GM23338 (cell line): ENCODE data around the gene PTCD2. TPM values are rescaled to one million over a fixed set of nuclear protein-coding genes. Genes with fewer than 3 reads are reported as not detected.

Experiments used
- ATAC-seq: fragments of 200-7000 bp; cut with Tn5 transposase; 3 replicates; pipeline ENCODE4 v1.9.1; 2020
- DNase-seq: peaks from one replicate; pipeline ENCODE4 v3.0.0-alpha.2; 2015; ENCODE audit warnings: low spot score
- H2AFZ ChIP-seq: fragments of 200-600 bp; sonication (generic); 2 replicates; pipeline ENCODE4 v1.8.0; 2016; ENCODE audit warnings: antibody characterized with exemption, mild to moderate bottlenecking, moderate library complexity
- H3F3A ChIP-seq: fragments of 200-600 bp; sonication (generic); replicated peaks from 2 replicates; pipeline ENCODE4 v1.8.0; 2017; ENCODE audit warnings: antibody characterized with exemption, mixed run types, low read depth
- H3K27ac ChIP-seq: fragments of 200-600 bp; sonication (generic); 2 replicates; pipeline ENCODE4 v1.6.1; 2016; ENCODE audit warnings: low read depth
- H3K27me3 ChIP-seq: fragments of 200-600 bp; sonication (generic); 2 replicates; pipeline ENCODE4 v1.8.0; 2016; ENCODE audit warnings: mild to moderate bottlenecking, mixed run types, moderate library complexity; ENCODE audit not compliant: insufficient read depth
- H3K36me3 ChIP-seq: fragments of 200-600 bp; sonication (generic); 2 replicates; pipeline ENCODE4 v1.8.0; 2016; ENCODE audit warnings: mild to moderate bottlenecking; ENCODE audit not compliant: insufficient read depth
- H3K4me1 ChIP-seq: fragments of 200-600 bp; sonication (generic); 2 replicates; pipeline ENCODE4 v1.8.0; 2016; ENCODE audit warnings: mild to moderate bottlenecking, moderate library complexity; ENCODE audit not compliant: insufficient read depth
- H3K4me2 ChIP-seq: fragments of 200-600 bp; sonication (generic); 2 replicates; pipeline ENCODE4 v1.7.1; 2017; ENCODE audit warnings: mixed run types
- H3K4me3 ChIP-seq: fragments of 200-600 bp; sonication (generic); 2 replicates; pipeline ENCODE4 v1.6.1; 2016; ENCODE audit warnings: mixed run types
- H3K79me2 ChIP-seq: fragments of 200-600 bp; sonication (generic); replicated peaks from 2 replicates; pipeline ENCODE4 v1.8.0; 2017; ENCODE audit warnings: mild to moderate bottlenecking; ENCODE audit not compliant: insufficient read depth
- H3K9me2 ChIP-seq: fragments of 200-600 bp; sonication (generic); 2 replicates; pipeline ENCODE4 v1.8.0; 2017; ENCODE audit not compliant: insufficient read depth
- H4K20me1 ChIP-seq: fragments of 200-600 bp; sonication (generic); replicated peaks from 2 replicates; pipeline ENCODE4 v1.8.0; 2017; ENCODE audit warnings: mild to moderate bottlenecking; ENCODE audit not compliant: insufficient read depth
- H3K27ac Mint-ChIP-seq: 2 replicates; pipeline ENCODE4 v1.8.0; 2020; ENCODE audit warnings: inconsistent platforms, mild to moderate bottlenecking, moderate library complexity, mixed read lengths
- H3K27me3 Mint-ChIP-seq: 3 replicates; pipeline ENCODE4 v1.8.0; 2022; ENCODE audit warnings: low read depth, mild to moderate bottlenecking, moderate library complexity, mixed read lengths, inconsistent platforms; ENCODE audit not compliant: insufficient read depth, poor library complexity
- H3K36me3 Mint-ChIP-seq: 3 replicates; pipeline ENCODE4 v1.8.0; 2021; ENCODE audit warnings: low read depth, mild to moderate bottlenecking, inconsistent platforms, moderate library complexity, mixed read lengths
- H3K4me1 Mint-ChIP-seq: 3 replicates; pipeline ENCODE4 v1.8.0; 2020; ENCODE audit warnings: mild to moderate bottlenecking, inconsistent platforms, mixed read lengths
- H3K4me3 Mint-ChIP-seq: 3 replicates; pipeline ENCODE4 v1.8.0; 2021; ENCODE audit warnings: moderate library complexity, mild to moderate bottlenecking, inconsistent platforms, mixed read lengths
- H3K9me3 Mint-ChIP-seq: 3 replicates; pipeline ENCODE4 v1.8.0; 2020; ENCODE audit warnings: moderate library complexity, mild to moderate bottlenecking, inconsistent platforms, mixed read lengths
- CTCF ChIP-seq, 2 experiments: fragments of 200-600 bp in 1 of 2; sonication (generic) in 1 of 2; conservative IDR thresholded peaks; 2 replicates each; pipeline versions ENCODE4 v1.5.1 to v1.6.1; 2016 to 2017; ENCODE audit warnings: antibody characterized with exemption in 2 of 2, low read depth in 2 of 2, mild to moderate bottlenecking in 2 of 2, moderate library complexity in 1 of 2
- EZH2 ChIP-seq: fragments of 200-600 bp; sonication (generic); IDR thresholded peaks from one replicate; pipeline ENCODE4 v1.8.0; 2017; ENCODE audit warnings: antibody characterized with exemption, mild to moderate bottlenecking, low read depth; ENCODE audit not compliant: unreplicated experiment
- EZH2phosphoT487 ChIP-seq: fragments of 200-600 bp; sonication (generic); IDR thresholded peaks from one replicate; pipeline ENCODE4 v1.8.1; 2018; ENCODE audit warnings: antibody characterized with exemption; ENCODE audit not compliant: unreplicated experiment
- JUNB ChIP-seq: IDR thresholded peaks from one replicate; pipeline ENCODE4 v1.6.1; 2016; ENCODE audit warnings: antibody characterized with exemption; ENCODE audit not compliant: unreplicated experiment
- POLR2AphosphoS5 ChIP-seq: IDR thresholded peaks from 2 replicates; pipeline ENCODE4 v1.6.1; 2016; ENCODE audit warnings: antibody characterized with exemption, low read depth
- REST ChIP-seq: IDR thresholded peaks from one replicate; pipeline ENCODE4 v1.6.1; 2018; ENCODE audit warnings: antibody characterized with exemption; ENCODE audit not compliant: unreplicated experiment
- ZNF114 ChIP-seq: fragments of 250-450 bp; sonication (Bioruptor Pico); IDR thresholded peaks from 2 replicates; pipeline ENCODE4 v1.5.0; 2020; ENCODE audit warnings: mild to moderate bottlenecking, moderate library complexity
- ZNF462 ChIP-seq: fragments of 250-450 bp; sonication (Bioruptor Pico); IDR thresholded peaks from 2 replicates; pipeline ENCODE4 v1.5.0; 2020; ENCODE audit warnings: mild to moderate bottlenecking, moderate library complexity
- polyA plus RNA-seq: library from polyadenylated mRNA; unstranded; fragments of >200 nt; fragmentation: Nextera tagmentation; extraction: Ambion mirVana; gene quantifications from 2 replicates; pipeline ENCODE4 v1.2.1, GENCODE V29; 2016
- total RNA-seq: library from RNA; depleted of rRNA; stranded (reverse); fragments of >200 nt; shearing (Covaris generic); gene quantifications from 2 replicates; pipeline ENCODE4 v1.2.3, GENCODE V29; 2014

Gene PTCD2
- total and polyA plus RNA-seq, 2 experiments from 2014 or later = 8.8 to 14.5 TPM

- TF ChIP-seq REST (no peak), POLR2AphosphoS5 (no peak)
Measured at GRCh38 chr5:72353046-72353445, 32.9 kb downstream of the PTCD2 start (continued).

GRCh38 chr5:72355706-72356299 is 35.6 kb downstream of the PTCD2 start:
- Histone ChIP-seq H3F3A (no peaks in the 10 kb centered on the region), H3K79me2 (no peaks in the 10 kb centered on the region), H2AFZ (no peak overlapping the region), H4K20me1 (no peaks in the 10 kb centered on the region), H3K27ac (no peak overlapping the region), H3K4me1 (no peaks in the 10 kb centered on the region), H3K36me3 (0 out of 2 replicates have a peak, but pooled peaks cover 5% of the 10 kb centered on the region), H3K27me3 (no peaks in the 10 kb centered on the region), H3K9me2 (no peaks in the 10 kb centered on the region), H3K4me3 (no peak overlapping the region), H3K4me2 (no peak overlapping the region)
- no peaks in the 10 kb centered on the region for H3K9me3 Mint-ChIP-seq
- DNase-seq = peak; percentile 61
- H3K4me3 Mint-ChIP-seq = no peak overlapping the region
- peak; percentile 61 to 81 for TF ChIP-seq CTCF (conservative IDR thresholded peaks at IDR 0.05; ENCODE audit: low read depth in 2 of 2)
- no peak for TF ChIP-seq POLR2AphosphoS5
- no peak overlapping the region for H3K27ac Mint-ChIP-seq
- peaks cover 1% of the 10 kb centered on the region for H3K27me3 Mint-ChIP-seq
- H3K36me3 Mint-ChIP-seq = peaks cover 15% of the 10 kb centered on the region; the same call in 2 of the 3 replicates
- ATAC-seq = peak; percentile 93
- H3K4me1 Mint-ChIP-seq = peaks cover 4% of the 10 kb centered on the region; the same call in 1 of the 3 replicates

DNA sequence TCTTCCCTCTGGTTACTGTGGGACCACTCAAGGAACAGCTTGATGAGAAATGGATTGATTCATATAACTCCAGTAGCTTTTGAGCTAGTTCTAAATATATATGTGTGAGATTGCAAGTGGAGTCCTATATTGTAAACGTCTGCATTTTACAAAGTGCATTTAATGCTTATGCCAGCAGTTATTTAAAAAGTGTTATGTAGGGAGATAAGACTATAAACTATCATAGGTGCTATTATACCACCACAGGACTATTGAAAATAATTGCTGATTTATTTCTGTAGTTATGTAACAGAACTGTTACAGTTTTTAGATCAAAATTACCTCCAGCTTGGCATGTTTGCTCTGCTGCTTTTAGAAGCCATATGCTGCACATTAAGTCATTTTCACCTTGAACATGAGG is 36.2 kb downstream of the PTCD2 start:
- Histone ChIP-seq H3K4me1 (no peaks in the 10 kb centered on the region), H3K79me2 (no peaks in the 10 kb centered on the region), H3K36me3 (0 out of 2 replicates have a peak, but pooled peaks cover 5% of the 10 kb centered on the region), H2AFZ (no peak overlapping the region), H3F3A (no peaks in the 10 kb centered on the region), H4K20me1 (no peaks in the 10 kb centered on the region), H3K27ac (no peak overlapping the region), H3K27me3 (no peaks in the 10 kb centered on the region), H3K4me3 (no peak overlapping the region), H3K9me2 (no peaks in the 10 kb centered on the region; the same call in 1 of the 2 replicates), H3K4me2 (no peak overlapping the region)
- Mint-ChIP-seq H3K27me3 (peaks cover 1% of the 10 kb centered on the region), H3K27ac (no peak overlapping the region), H3K4me3 (no peak overlapping the region), H3K36me3 (peaks cover 20% of the 10 kb centered on the region), H3K4me1 (peaks cover under 1% of the 10 kb centered on the region; the same call in 1 of the 3 replicates), H3K9me3 (no peaks in the 10 kb centered on the region)
- ATAC-seq = no peak
- no peak for DNase-seq
- TF ChIP-seq ZNF114 (CRISPR knock-in tag) (no peak), EZH2 (no peak), JUNB (no peak), ZNF462 (no peak), EZH2phosphoT487 (no peak)
